GM19452 (cell line): ENCODE measurements around the gene PC.
"Not testable (repeated sequence)": the region's sequence is repeated elsewhere in the genome, so short reads cannot be mapped to it uniquely, and the experiment has no call there.

Source experiments
- ATAC-seq: cut with Tn5 transposase; IDR thresholded peaks from one replicate; pipeline ENCODE4 v1.9.1; 2021; ENCODE audit not compliant: unreplicated experiment

Gene PC

GRCh38 chr11:66981976-66982578 is 23.9 kb upstream of the PC start:
- ATAC-seq, result no peak

GRCh38 chr11:66979336-66979980 is 21.3 kb upstream of the PC start:
- no peak for ATAC-seq

- ATAC-seq, result no peak
These were observed 20.5 kb upstream of the PC start for GRCh38 chr11:66978717-66979116.

GRCh38 chr11:66978229-66978628 is 20.0 kb upstream of the PC start:
- no peak for ATAC-seq

DNA sequence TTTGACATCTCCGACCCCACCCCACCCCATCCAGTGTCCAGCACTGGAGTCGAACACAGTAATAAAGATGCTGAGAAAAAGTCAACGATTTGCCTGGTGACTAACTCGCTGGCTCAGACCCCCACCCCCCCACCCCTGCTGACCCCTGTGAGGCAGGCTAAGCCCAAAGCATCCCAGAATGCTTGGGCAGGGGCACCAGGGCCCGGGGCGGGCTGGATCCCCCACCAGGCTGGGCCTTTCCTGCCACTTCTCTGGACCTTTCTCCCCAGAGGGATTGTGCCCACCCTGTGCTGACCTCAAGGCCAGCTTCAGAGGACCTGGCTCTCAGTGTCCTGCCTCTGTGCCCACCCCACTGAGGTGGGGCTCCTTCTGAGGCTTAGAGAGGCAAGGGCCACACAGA is 18.7 kb upstream of the PC start:
- ATAC-seq, result no peak

DNA sequence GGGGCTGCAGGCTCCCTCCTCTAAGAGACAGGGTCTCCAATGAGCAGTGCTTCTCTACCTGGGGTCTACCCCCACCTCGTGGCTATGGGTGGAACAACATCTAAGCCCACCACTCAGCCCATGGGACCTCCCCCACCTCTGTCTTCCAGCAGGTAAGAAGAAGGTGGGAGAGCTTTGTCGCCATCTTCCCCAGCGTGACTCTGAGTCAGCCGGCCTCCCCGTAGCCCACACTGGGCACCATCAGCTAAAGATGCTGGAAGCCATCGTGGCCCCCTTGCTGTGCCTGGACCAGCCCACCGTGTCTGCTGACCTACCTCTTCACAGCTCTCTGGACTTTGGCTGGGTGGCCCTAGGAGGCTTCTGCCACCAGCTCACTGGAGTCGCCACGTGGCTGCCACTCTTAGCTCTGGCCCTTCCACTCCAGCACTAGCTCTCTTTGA is 17.9 kb upstream of the PC start:
- no peak for ATAC-seq

- ATAC-seq, result no peak
These were observed 17.3 kb upstream of the PC start for GRCh38 chr11:66975405-66976027.

- ATAC-seq, result no peak
These were observed 16.7 kb upstream of the PC start, which contains the start of gene C11orf86 for GRCh38 chr11:66974724-66975404. Gene C11orf86 (plus strand): TSS chr11:66975304. CDS start chr11:66975363, 59 bp downstream.

DNA sequence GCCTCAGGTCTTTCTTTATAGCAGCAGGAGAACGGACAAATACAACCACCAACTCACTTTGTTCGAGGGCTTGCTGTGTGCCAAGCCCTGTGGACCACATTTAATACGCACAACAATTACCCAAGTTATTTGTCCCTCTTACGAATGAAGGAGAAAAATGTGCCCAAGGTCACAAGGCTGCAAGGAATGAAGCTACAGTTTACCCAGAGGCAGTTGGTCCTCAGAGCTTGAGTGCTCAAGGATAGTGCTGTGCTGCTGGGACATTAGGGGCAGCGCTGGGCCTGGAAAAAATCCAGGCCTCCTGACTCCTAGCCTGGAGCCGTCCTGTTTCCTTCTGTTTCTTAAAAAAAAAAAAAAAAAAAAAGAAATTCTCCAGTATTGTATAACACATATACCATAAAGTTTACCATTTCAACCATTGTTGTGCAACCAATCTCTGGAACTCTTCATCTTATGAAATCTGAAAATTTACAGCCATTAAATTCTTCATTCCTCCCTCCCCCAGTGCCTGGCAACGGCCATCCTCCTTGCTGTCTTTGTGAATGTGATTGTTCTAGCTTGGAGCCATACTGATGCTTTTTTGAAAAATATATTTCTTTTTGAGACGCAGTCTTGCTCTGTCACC is 15.9 kb upstream of the PC start:
- no peak for ATAC-seq

DNA sequence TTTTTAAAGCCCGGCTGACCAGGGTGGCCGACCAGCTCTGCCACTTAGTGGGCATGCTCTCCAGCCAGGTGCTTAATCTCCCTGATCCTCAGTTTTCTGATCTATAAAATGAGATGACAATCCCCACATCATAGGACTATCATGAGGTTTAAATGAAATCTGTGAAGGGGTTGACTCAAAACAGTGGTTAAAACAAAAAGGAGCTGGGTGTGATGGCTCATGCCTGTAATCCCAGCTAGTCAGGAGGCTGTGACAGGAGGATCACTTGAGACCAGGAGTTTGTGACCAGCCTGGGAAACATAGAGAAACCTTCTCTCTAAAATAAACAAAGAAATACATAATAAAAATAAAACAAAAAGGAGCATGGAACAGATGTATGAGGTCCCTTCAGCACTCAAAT is 13.3 kb upstream of the PC start:
- no peak for ATAC-seq

GRCh38 chr11:66970807-66971442 is 12.7 kb upstream of the PC start:
- no peak for ATAC-seq

GRCh38 chr11:66970371-66970806 is 12.2 kb upstream of the PC start:
- ATAC-seq, result no peak

- ATAC-seq, result no peak
These were observed 11.5 kb upstream of the PC start for GRCh38 chr11:66969584-66970225.

GRCh38 chr11:66967670-66968425 is 9.7 kb upstream of the PC start:
- no peak for ATAC-seq

DNA sequence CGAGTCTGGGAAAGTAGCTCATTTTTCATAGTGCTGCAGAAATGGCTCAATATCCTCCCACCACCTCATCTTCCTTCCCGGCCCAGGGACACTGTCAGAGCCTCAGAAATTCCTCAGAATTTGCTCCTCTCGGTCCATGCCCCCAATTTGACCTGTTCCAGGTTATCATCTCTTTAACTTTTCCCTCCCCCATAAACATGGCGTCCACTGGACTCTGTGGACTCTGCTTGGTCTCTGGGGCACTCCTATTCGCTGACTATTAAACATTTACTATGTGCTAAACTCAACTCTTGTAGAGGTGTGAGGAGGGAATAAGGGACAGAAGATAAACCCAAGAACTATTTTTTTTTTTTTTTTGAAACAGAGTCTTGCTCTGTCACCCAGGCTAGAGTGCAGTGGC is 8.2 kb upstream of the PC start:
- no peak for ATAC-seq

DNA sequence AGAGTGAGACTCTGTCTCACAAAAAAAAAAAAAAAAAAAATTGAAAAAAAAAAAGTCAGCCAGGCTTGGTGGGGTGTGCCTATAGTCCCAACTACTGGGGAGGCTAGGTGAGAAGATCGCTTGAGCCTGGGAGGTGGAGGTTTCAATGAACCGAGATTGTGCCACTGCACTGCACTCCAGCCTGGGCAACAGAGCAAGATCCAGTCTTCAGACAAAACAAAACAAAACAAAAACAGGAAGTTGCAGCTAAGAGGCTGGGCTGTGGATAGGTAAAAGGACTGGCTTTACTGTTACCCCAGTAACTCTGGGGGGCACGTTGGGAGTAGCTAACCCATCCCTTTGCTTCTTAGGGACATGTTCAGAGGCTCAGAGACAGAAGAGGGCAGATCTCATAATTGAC is 6.3 kb upstream of the PC start:
- no peak for ATAC-seq

- no peak for ATAC-seq
These were observed 4.6 kb upstream of the PC start for GRCh38 chr11:66962801-66963200.

DNA sequence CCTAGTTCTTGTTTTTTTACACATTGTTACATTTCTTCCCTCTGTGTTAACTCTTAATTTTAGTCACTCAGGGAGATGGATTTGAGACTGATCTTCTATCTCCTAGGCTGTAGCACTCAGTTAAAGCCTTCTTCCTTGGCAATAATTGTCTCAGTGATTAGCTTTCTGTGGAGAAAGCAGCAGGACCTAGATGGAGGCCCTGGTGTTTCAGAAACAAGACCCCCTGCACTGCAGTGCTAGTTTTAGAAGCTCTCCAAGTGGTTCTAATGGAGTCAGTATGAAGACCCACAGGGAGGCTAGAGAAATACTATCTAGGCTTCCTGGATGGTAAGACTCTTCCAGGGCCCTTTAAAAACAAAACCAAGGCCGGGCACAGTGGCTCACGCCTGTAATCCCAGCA is 4.1 kb upstream of the PC start:
- no peak for ATAC-seq

GRCh38 chr11:66961691-66962213 is 3.6 kb upstream of the PC start:
- ATAC-seq, result not testable (repeated sequence)

DNA sequence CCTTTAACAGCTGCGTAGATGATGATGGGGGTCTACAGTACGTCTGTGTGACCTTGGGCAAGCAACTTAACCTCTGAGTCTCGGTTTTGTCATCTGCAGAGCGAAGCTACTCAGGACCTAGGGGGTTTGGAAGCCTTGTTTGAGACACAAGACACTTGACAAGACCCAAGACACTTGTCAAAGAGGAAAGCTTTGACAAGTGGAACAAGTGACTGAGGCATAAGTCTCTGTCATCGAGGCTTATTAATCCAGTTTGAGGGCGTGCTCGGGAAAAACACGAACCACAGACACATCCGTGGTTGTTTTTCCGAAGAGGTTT is 732 bp upstream of the PC start:
- no peak for ATAC-seq
